ENCODE measurements around the gene NEURL4.
"Not testable (repeated sequence)": the region's sequence is repeated elsewhere in the genome, so short reads cannot be mapped to it uniquely, and the experiment has no call there.

NEURL4 gene

DNA sequence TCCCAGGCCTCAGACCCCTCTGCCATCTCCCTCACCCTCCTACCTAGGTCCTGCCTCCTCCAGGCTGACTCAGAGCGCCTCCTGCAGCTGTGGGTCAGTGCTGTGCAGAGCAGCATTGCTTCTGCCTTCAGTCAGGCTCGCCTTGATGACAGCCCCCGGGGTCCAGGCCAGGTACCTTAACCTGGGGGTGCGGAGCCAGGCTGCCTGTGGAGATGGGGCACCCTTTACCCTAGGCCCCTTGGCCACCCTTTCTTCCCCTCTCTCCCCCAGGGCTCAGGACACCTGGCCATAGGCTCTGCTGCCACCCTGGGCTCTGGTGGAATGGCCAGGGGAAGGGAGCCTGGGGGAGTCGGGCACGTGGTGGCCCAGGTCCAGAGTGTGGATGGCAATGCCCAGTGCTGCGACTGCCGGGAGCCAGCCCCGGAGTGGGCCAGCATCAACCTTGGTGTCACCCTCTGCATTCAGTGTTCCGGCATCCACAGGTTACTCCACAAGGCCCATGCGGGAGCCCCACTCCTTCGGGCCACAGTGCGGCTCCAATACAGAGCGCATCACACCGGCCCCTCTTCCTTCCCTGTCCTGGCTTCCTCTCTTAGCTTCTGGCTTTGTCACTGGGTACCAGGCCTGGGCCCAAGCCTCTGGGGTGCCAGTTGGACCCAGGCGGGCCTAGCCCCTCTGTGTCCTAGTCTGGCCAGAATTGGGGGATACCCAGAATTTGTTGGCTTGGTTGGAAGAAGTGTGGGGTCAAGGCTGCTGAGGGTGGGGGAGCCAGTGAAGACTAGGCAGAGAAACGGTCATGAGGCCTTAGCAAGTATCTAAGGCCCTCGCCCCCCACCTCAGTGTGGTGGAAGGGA is 17.9 kb upstream of the NEURL4 start:
- no peak for DNase-seq

GRCh38 chr17:7343250-7343649 is 14.1 kb upstream of the NEURL4 start:
- DNase-seq = no peak

DNA sequence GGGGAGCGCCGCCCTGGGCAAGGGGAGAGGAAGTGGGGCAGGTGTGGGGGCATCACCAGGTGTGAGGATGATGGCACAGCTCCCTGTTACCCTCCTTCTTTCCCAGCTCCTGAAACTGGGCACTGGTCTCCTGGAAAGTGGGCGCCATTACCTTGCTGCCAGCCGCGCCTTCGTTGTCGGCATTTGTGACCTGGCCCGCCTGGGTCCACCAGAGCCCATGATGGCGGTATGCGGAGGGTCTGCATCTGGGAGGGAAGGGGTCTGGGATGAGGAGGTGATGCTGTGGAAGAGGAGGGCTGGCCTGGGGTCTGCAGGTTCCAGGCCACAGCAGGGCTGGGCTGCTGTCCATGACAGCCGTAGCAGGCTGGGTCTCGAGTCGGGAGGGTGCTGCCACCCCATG is 12.7 kb upstream of the NEURL4 start:
- no peak for DNase-seq

DNA sequence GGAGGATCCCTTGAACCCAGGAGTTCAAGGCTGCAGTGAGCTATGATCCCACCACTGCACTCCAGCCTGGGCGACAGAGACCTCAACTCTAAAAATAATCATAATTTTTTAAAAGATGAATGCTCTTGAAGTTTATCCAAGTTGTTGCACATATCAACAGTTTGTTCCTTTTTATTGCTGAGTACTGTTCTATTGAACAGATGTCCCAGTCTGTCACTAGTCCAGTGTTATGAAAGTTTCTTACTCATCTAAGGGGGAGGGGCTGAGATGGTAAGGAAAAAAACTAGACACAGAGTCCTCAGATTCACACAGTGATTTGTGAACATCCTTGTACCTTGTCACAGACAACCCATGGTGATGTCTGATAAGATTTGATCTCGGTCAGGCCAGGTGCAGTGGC is 11.0 kb upstream of the NEURL4 start:
- DNase-seq = no peak

GRCh38 chr17:7337600-7337999 is 8.5 kb upstream of the NEURL4 start:
- not testable (repeated sequence) for DNase-seq

DNA sequence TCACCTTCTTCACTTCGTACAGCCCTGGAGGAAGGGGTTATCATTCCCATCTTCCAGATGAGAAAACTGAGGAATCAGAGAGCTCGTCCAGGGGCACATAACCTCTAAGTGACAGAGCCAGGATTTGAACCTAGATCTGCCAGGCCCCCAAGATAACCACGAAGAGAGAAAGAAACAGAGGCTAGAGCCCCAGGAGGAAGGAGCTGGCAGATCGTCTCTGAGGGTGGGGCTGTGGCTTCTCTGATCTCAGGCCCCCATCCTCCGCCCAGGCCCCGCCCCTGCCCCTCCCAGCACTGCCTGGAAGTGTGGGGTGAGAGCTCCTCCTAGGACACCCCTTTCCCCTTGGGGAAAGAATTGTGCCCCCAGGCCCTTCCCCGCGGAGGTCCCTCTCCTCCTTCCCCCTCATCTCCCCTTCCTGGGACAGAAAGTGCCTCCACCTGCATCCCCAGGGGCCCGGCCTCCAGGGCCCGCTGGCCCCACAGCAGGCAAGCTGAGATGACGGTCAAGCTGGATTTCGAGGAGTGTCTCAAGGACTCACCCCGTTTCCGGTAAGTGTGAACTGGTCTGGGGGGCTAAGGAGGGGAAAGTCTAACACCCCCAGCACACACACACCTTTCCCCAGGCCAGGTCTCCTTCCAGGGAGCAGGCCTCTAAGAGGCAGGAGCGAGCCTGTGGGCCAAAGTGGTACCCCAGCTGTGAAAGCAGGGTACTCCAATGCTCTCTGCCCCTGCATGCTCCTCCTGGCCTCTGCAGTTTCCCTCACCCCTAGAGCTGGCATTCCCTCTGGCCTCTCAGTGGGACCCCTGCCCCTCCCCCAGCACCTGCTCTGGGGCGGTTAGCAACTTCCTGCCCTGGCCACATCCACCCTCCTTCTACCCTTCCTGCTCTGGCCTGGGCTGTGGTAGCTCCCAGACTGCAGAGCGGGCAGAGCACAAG is 7.4 kb upstream of the NEURL4 start, which contains the start of gene ACAP1:
Gene ACAP1, plus strand, starts transcription at position 290 of the 936 bp plus-strand sequence. Its CDS starts 206 bp downstream, at position 496.
- DNase-seq = peak; percentile 82

DNA sequence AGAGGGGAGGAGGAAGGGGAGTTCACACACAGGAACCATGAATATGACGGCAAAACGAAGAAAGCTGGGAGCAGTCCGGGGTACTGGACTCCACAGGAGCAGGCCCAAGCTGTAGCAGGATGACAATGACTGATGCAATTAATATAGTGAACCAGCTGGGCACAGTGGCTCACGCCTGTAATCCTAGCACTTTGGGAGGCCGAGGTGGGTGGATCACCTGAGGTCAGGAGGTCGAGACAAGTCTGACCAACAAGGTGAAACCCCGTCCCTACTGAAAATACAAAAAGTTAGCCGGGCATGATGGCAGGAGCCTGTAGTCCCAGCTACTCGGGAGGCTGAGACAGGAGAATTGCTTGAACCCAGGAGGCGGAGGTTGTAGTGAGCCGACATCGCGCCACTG is 6.6 kb upstream of the NEURL4 start:
- DNase-seq = not testable (repeated sequence)

DNA sequence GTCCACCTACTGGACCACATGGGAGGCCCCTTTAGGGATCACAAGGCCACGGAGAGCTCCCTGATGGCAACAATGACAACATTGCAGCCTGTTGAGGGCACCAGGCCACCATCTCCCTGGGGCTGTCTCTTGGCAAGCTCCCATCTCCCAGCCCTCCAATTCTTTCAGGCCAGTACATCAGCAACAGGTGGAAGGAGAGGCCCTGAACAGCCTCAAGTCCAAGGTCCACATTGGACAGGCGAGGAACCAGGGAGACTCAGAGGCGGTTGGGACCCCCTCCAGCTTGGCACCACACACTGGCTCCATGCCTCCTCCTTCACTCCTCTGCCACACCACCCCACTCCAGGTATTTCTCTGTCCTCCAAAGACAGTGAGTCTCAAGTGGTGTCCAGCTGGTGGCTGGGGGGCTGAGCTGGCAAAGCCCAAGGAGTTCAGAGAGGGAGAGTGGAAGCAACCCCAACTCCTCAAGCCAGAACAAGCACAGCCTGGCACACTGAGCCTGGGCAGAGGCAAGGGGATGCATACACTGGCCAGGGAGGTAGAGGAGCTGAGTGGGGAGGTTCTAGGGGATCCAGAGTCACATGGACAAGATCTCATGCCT is 5.9 kb upstream of the NEURL4 start:
- no peak for DNase-seq

DNA sequence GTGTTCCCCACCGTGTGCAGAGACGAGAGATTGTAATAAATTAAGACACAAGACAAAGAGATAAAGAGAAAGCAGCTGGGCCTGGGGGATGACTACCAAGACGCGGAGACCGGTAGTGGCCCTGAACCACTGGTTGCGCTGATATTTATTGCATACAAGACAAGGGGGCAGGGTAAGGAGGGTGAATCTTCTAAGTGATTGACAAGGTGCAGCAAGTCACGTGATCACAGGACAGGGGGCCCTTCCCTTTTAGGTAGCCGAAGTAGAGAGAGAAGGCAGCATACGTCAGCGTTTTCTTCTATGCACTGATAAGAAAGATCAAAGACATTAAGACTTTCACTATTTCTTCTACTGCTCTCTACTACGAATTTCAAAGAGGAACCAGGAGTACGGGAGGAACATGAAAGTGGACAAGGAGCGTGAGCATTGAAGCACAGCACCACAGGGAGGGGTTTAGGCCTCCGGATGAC is 3.5 kb upstream of the NEURL4 start:
- not testable (repeated sequence) for DNase-seq

GRCh38 chr17:7332111-7332510 is 3.0 kb upstream of the NEURL4 start:
- DNase-seq = no peak

DNA sequence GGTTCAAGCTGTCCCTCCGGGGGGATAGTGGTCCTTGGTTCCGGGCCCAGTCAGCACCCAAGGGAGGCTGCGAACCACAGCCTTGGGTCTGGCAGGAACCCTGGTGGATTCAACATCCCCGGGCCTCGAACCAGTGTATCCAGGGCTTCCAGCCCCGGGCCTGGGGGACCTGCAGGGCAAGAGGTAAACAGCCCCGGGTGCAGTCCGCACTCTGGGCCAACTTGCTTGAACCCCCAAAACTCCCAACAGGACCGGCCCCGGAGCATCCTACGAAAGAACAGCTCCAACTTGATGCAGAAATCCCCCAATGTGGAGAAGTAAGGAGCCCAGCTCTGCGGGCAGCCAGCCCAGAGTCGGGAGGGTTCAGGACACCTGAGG is 1.5 kb upstream of the NEURL4 start:
- DNase-seq = no peak

DNA sequence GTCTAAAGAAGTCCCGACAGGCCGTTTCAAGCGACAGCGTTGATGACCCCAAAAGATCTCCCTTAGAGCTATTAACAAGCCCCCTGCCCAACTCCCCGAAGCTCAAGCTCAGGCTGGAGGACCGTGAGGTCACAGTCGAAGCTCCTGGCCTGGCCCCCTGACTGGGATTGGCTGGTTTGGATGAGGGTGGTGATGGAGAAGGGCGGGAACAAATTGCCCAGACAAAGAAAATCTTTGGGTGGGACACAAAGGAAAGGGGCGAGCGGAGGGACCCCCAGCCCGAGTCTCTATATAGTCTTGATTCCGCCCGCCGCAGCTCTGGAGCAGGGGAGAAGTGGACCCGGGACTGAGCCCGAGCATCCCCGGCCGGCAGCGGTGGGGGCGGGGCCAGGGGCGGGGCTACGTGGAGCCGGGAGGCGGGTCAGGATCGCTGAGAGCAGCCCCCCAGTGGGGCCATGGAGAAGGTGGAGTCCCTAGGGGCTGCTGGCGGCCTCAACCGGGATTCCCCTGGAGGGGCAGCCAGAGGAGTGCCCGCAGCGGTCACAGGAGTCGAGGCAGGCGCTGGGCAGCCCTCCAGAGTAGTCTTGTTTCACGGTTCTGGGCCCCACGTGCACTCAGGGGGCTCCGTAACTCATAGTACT is 982 bp upstream of the NEURL4 start:
- DNase-seq = peak; percentile 75

- peak; percentile 91 for DNase-seq
These were observed 350 bp upstream of the NEURL4 start for GRCh38 chr17:7329374-7329996.

DNA sequence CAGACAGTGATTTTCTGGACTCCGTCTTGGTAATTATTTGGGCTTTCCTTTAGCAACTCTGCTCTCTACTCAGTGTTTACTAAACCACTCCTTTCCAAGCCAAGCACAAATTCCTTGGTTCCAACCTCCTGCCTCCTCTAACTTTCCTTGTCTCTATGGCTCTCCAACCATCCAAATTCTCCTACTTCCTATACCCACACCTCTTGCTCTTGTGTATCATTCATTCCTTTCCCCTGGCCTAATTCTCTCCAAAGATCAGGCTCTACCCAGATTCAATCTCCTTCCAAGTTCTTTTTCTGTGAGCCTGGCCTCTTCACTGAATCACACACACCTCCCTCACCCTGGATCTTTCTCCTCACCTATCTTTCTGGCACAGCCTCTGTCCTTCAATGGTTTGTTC is 1.1 kb downstream of the NEURL4 start:
- DNase-seq = no peak

DNA sequence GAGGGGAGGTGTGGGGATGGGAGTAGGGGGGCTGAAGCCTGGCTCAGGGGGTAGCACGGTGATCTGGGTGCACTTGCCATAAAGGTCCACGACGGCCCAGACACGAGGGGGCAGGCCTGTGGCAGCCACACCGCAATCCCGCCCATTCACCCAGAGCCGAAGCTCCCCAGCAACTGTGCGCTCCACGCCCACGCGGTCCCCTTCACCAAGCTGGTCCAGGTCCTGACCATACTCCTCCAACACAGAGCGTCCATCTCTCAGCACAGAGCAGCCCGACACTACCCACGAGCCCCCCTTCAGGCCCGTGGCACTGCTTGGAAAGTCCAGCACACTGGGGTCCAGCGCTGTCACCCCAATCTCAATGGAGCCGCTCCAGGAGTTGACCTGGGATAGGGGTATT is 1.6 kb downstream of the NEURL4 start:
- DNase-seq = no peak

- DNase-seq = no peak
These were observed 2.1 kb downstream of the NEURL4 start for GRCh38 chr17:7327056-7327455.

DNA sequence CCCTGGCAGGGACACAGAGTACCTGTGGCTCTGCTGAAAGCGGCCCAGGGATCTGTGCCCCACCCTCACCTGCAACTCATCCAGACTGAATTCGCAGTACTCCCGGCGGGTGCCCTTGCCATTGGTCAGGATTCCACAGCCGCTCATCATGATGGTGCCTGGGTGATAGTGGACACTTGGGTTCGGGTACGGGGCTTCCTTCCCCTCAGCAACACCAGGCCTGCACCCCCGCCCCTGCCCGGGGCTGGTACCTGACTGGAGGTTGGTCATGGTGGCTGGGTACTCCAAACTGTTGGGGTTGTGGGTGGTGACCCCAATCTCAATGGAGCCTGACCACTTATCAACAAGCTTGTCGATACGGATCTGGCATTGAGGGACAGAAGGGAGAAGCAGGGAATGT is 2.9 kb downstream of the NEURL4 start:
- no peak for DNase-seq

- DNase-seq = no peak
These were observed 4.1 kb downstream of the NEURL4 start for GRCh38 chr17:7325031-7325528.

DNA sequence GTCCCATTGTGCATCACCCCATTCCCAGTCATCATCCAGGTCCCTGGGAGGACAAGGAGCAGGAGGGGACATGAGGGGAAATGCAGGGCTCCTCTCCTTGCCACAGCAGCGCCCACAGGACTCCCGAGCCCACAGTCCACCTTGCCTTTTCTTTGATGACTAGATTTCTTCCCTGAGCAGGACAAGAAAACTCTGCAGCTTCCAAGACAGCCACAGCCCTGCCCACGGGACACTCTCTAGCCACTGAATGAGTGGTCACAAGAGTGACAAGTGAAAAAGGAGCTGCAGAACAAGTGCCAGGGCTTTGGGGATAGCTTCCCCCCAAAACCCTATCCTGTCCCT is 4.7 kb downstream of the NEURL4 start:
- DNase-seq = no peak

DNA sequence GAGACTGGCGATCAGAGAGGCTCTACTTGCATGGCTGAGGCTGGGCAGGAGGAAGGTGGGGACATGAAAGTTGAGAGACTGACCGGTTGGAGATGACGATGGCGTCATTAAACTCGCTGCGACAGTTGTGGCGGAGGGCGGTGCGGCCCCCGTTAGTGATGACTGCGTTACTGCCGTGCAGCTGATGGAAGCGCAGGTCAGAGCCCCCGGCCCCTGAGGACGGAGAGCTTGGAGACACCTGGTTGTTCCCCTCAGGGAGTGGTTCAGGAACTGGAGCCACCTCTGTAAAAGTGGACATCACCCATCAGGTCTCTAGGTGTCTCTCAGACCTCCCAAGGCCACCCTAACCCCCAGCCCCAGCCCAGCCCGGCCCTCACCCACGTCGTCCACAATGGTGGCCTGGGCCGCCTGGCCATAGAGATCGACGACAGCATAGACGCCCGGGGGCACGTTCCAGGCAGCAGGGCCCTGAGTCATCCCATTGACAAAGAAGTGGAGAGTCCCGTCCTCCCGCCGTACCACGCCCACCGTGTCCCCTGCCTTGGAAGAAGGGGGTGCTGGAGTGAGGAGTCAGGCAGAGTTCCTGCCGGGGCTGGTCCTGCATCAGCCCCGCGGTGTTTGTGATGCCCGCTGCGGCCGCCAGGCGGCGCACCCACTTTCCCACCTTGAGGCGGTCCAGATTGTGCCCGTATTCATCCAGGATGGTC is 5.3 kb downstream of the NEURL4 start:
- peak; percentile 62 for DNase-seq

DNA sequence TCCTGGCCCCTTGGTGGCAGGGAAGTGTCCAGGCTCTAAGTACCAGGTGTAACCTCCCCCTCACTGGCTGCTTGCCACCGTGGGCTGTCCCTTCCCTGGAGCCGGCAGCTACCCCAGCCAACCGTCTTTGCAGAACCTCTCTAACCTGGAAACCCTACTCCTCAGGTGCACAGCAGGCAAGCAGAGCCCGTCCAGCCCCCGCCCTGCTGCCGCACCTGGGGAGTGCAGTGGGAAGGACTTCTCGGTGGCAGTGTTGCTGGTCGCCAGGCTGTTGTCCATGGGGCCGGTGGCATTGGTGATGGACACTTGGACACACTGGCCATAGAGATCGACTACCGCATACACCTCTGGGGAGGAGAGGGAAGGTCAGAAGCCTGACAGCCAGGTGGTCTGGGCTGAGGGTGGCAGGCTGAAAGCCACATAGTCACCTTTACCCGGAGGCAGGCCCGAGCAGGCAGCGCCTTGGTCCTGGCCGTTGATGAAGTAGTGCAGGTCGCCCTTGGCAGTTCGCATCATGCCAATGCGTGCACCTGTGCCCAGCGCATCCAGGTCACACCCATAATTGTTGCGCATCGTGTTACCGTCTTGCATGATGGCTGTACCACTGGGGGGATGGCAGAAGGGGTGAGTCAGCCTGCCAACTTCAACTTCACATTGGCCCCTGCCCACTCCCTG is 6.5 kb downstream of the NEURL4 start:
- no peak for DNase-seq
